SK-N-SH treated with all-trans-retinoic acid at 6 μM for 48 hours (cell line): ENCODE measurements around the gene ADAMTS17.

Source experiments
- ARNTL ChIP-seq: fragments of 450-650 bp; formaldehyde crosslinking; IDR thresholded peaks from 2 replicates; pipeline ENCODE4 v1.5.0; 2020; ENCODE audit warnings: low read depth, mild to moderate bottlenecking, moderate library complexity, borderline replicate concordance
- BACH2 ChIP-seq: fragments of 250-450 bp; sonication (Bioruptor Pico); IDR thresholded peaks from 2 replicates; pipeline ENCODE4 v1.9.0; 2021; ENCODE audit warnings: mild to moderate bottlenecking, borderline replicate concordance
- CREB5 ChIP-seq: fragments of 250-450 bp; sonication (Bioruptor Pico); IDR thresholded peaks from 2 replicates; pipeline ENCODE4 v1.5.1; 2020; ENCODE audit warnings: low read depth, mild to moderate bottlenecking, moderate library complexity
- GLIS3 ChIP-seq: fragments of 250-450 bp; sonication (Bioruptor Pico); IDR thresholded peaks from 2 replicates; pipeline ENCODE4 v1.5.0; 2020; ENCODE audit warnings: mild to moderate bottlenecking, moderate library complexity
- PPARA ChIP-seq: fragments of 250-450 bp; sonication (Bioruptor Pico); IDR thresholded peaks from 2 replicates; pipeline ENCODE4 v1.5.0; 2020; ENCODE audit warnings: mild to moderate bottlenecking, borderline replicate concordance
- RARB ChIP-seq: fragments of 250-450 bp; sonication (Bioruptor Pico); IDR thresholded peaks from 2 replicates; pipeline ENCODE4 v1.8.0; 2021; ENCODE audit warnings: mild to moderate bottlenecking, moderate library complexity
- TCF4 ChIP-seq: fragments of 250-450 bp; sonication (Bioruptor Pico); IDR thresholded peaks from 2 replicates; pipeline ENCODE4 v1.8.0; 2021; ENCODE audit warnings: mild to moderate bottlenecking, moderate library complexity, borderline replicate concordance
- TSHZ2 ChIP-seq: fragments of 250-450 bp; sonication (Bioruptor Pico); IDR thresholded peaks from 2 replicates; pipeline ENCODE4 v1.5.0; 2020; ENCODE audit warnings: mild to moderate bottlenecking, moderate library complexity
- ZFP3 ChIP-seq: fragments of 250-450 bp; sonication (Bioruptor Pico); IDR thresholded peaks from 2 replicates; pipeline ENCODE4 v1.5.0; 2020; ENCODE audit warnings: mild to moderate bottlenecking, moderate library complexity
- ZNF70 ChIP-seq: fragments of 450-650 bp; formaldehyde crosslinking; IDR thresholded peaks from 2 replicates; pipeline ENCODE4 v1.5.0; 2020; ENCODE audit warnings: mild to moderate bottlenecking, moderate library complexity
- TF ChIP-seq, protein P1 (sequence below): fragments of 250-450 bp; sonication (Bioruptor Pico); IDR thresholded peaks from 2 replicates; pipeline ENCODE4 v1.8.0; 2020; ENCODE audit warnings: mild to moderate bottlenecking, moderate library complexity, borderline replicate concordance

DNA sequence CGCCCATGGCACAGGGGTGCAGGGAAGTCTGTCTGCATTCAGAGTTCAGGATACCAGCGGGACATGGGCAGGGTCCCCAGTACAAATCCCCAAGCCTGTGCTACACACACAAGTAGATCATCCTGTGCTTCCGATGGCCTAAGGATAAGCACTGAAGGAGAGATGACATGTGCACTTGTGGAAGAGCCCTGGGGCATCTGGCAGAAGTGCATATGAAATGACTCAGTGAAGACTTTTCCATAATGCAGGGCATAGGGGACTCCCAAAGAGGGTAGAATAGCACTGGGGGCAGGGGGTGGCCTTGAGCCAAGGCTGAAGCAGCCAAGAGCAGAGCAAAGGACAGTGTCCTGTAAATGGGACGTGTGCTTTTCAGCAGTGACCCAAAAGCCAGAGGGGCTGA, 22.9 kb downstream of the ADAMTS17 start:
- TF ChIP-seq ZNF70 (CRISPR knock-in tag) (no peak), ARNTL (CRISPR knock-in tag) (no peak), ZFP3 (CRISPR knock-in tag) (no peak), BACH2 (CRISPR knock-in tag) (no peak), CREB5 (CRISPR knock-in tag) (no peak), PPARA (CRISPR knock-in tag) (no peak), TCF4 (no peak), RARB (no peak), TSHZ2 (no peak), GLIS3 (CRISPR knock-in tag) (no peak)
- TF ChIP-seq, protein P1, sequence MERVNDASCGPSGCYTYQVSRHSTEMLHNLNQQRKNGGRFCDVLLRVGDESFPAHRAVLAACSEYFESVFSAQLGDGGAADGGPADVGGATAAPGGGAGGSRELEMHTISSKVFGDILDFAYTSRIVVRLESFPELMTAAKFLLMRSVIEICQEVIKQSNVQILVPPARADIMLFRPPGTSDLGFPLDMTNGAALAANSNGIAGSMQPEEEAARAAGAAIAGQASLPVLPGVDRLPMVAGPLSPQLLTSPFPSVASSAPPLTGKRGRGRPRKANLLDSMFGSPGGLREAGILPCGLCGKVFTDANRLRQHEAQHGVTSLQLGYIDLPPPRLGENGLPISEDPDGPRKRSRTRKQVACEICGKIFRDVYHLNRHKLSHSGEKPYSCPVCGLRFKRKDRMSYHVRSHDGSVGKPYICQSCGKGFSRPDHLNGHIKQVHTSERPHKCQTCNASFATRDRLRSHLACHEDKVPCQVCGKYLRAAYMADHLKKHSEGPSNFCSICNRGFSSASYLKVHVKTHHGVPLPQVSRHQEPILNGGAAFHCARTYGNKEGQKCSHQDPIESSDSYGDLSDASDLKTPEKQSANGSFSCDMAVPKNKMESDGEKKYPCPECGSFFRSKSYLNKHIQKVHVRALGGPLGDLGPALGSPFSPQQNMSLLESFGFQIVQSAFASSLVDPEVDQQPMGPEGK (CRISPR knock-in tag) = no peak
